ENCODE measurements around the gene SETD4.

- TF ChIP-seq CTCF (conservative IDR thresholded peaks at IDR 0.05; ENCODE audit: low read length): no peak
- no peak for TF ChIP-seq EZH2phosphoT487 (IDR thresholded peaks at IDR 0.05; ENCODE audit: borderline replicate concordance)
Measured at GRCh38 chr21:36075171-36075570, 14.8 kb upstream of the SETD4 start.
